ENCODE results near the gene NRIP2. TPM values are rescaled to one million over a fixed set of nuclear protein-coding genes. Genes with fewer than 3 reads are reported as not detected.

NRIP2 gene, protein sequence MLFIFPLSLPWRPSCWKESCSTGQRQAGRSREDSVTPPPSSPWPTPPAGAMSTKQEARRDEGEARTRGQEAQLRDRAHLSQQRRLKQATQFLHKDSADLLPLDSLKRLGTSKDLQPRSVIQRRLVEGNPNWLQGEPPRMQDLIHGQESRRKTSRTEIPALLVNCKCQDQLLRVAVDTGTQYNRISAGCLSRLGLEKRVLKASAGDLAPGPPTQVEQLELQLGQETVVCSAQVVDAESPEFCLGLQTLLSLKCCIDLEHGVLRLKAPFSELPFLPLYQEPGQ
- total RNA-seq: 1.2 TPM

DNA sequence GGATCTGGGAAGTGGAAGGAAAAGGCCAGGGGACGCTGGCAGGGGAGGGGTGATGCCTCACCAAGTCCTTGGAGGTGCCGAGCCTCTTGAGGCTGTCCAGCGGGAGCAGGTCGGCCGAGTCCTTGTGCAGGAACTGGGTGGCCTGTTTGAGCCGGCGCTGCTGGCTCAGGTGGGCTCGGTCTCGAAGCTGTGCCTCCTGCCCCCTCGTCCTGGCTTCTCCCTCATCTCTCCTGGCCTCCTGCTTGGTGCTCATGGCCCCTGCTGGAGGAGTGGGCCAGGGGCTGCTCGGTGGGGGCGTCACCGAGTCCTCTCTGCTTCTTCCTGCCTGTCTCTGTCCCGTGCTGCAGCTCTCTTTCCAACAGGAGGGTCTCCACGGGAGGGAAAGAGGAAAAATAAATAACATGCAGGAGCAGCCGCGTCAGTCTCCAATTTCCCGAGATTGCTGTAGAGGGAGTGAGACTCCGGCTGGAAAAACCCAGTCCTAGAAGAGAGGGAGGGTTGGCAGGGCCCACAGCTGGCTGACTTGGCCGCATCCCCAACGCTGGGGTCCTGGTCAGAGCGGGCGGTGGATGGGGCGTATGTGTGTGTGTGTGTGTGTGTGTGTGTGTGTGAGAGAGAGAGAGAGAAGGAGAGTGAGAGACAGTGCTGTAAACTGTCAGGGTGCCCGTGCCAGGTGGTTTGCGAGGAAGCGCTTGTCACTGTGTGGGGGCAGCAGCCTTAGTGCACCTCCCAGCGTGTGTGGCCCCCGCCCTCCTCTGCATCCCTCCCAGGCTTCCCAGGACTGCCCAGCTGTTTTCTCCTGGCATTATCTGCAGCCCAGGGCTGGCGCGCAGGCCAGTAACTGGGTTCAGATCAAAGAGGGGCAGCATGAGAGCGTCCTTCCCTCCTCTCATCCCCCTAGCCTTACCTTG lies at the start of gene NRIP2:
NRIP2 (minus strand) TSS at position 455 of the 911 bp plus-strand sequence; CDS start at position 403, 52 bp downstream.
- Histone ChIP-seq H3K27ac (peak within 1 kb of the TSS; percentile 36), H3K36me3 (peaks cover 0 to 3% of the 10 kb centered on the region in 2 donors), H3K27me3 (no peaks in the 10 kb centered on the region), H3K4me1 (peaks cover 21% of the 10 kb centered on the region), H3K9me3 (no peaks in the 10 kb centered on the region), H3K4me3 (peak within 1 kb of the TSS; percentile 31 to 34)
- intact Hi-C loops (cut with DNase I): no loop called here
- peak in 1 of 2 donors; percentile 83 for DNase-seq (ENCODE audit: extremely low spot score in 2 of 2)
- TF ChIP-seq CTCF (IDR thresholded peaks at IDR 0.05) (no peak), POLR2A (IDR thresholded peaks at IDR 0.05) (no peak), POLR2AphosphoS5 (IDR thresholded peaks at IDR 0.05; ENCODE audit: insufficient read depth in 1 of 2, low read depth in 1 of 2) (no peak)

GRCh38 chr12:2879853-2880252 lies 45.0 kb upstream of the NRIP2 start:
- H3K4me1 ChIP-seq: peaks cover 20% of the 10 kb centered on the region
- H3K27ac ChIP-seq: no peak overlapping the region
- H3K27me3 ChIP-seq: no peaks in the 10 kb centered on the region
- intact Hi-C loops (cut with DNase I): no loop called here
- H3K36me3 ChIP-seq: no peaks in the 10 kb centered on the region
- H3K4me3 ChIP-seq: no peak overlapping the region
- no peak for TF ChIP-seq POLR2AphosphoS5 (IDR thresholded peaks at IDR 0.05; ENCODE audit: insufficient read depth in 1 of 2, low read depth in 1 of 2)
- TF ChIP-seq CTCF (IDR thresholded peaks at IDR 0.05): no peak
- TF ChIP-seq POLR2A (IDR thresholded peaks at IDR 0.05): no peak
- no peaks in the 10 kb centered on the region for H3K9me3 ChIP-seq
- no peak for DNase-seq (ENCODE audit: extremely low spot score in 2 of 2)

DNA sequence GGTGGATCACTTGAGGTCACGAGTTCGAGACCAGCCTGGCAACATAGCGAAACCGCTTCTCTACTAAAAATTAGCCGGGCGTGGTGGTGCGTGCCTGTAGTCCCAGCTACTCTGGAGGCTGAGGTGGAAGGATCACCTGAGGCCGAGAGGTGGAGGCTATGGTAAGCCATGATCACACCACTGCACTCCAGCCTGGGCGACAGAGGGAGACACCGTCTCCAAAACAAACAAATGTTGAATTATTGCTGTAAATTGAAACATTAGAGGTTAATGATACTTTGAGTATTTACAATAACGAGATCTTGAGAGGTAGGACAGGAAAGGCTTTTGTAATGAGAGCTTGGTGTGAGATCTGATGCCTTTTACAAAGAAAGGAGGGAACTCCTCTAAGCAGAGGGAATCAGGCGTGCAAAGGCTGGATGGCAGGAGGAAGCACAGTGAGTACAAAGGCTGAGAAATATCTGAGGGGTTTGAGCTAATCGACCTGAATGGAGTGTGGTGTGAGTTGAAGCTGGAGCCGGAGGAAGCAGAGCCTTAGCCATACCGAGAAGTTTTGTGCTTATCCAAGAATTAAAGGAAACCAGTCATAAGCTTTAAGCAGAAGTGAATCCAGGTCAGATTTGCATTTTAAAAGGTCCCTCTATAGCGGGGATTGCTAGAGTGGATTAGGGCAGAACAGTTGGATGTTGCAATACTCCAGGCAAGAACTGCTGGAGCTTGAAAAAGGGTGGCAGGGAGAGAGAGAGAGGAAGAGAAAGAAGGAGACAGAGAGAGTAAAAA lies 43.3 kb upstream of the NRIP2 start:
- intact Hi-C loops (cut with DNase I): no loop called here
- no peak for DNase-seq (ENCODE audit: extremely low spot score in 2 of 2)
- peaks cover 20% of the 10 kb centered on the region for H3K4me1 ChIP-seq
- H3K4me3 ChIP-seq: peak overlapping the region; percentile 87 to 89
- H3K36me3 ChIP-seq: no peaks in the 10 kb centered on the region
- TF ChIP-seq POLR2A (IDR thresholded peaks at IDR 0.05) (no peak), CTCF (IDR thresholded peaks at IDR 0.05) (no peak), POLR2AphosphoS5 (IDR thresholded peaks at IDR 0.05; ENCODE audit: insufficient read depth in 1 of 2, low read depth in 1 of 2) (no peak)
- H3K27me3 ChIP-seq: no peaks in the 10 kb centered on the region
- no peaks in the 10 kb centered on the region for H3K9me3 ChIP-seq
- peak overlapping the region; percentile 98 for H3K27ac ChIP-seq

GRCh38 chr12:2877047-2877952 lies 42.5 kb upstream of the NRIP2 start, which contains the start of the genes FOXM1 and RHNO1:
Gene FOXM1 (minus strand): TSS chr12:2877174. CDS start chr12:2874478, 2,696 bp downstream.
Gene RHNO1 (plus strand): TSS chr12:2877223. CDS start chr12:2885367, 8,144 bp downstream.
- DNase-seq (ENCODE audit: extremely low spot score in 2 of 2): peak in 1 of 2 donors; percentile 94
- Histone ChIP-seq H3K36me3 (no peaks in the 10 kb centered on the region), H3K9me3 (no peaks in the 10 kb centered on the region), H3K27me3 (no peaks in the 10 kb centered on the region), H3K4me1 (peaks cover 20% of the 10 kb centered on the region), H3K4me3 (peak within 1 kb of the TSS; percentile 87 to 89), H3K27ac (peak within 1 kb of the TSS; percentile 98)
- TF ChIP-seq CTCF (IDR thresholded peaks at IDR 0.05): peak in 1 of 3 experiments; percentile 33
- peak; percentile 31 to 85 for TF ChIP-seq POLR2AphosphoS5 (IDR thresholded peaks at IDR 0.05; ENCODE audit: insufficient read depth in 1 of 2, low read depth in 1 of 2)
- peak in 1 of 2 donors; percentile 43 for TF ChIP-seq POLR2A (IDR thresholded peaks at IDR 0.05)
- intact Hi-C loops (cut with DNase I): no loop called here
